Ascending aorta (tissue), 2 donors: ENCODE results near the gene ZNF10. TPM values are rescaled to one million over a fixed set of nuclear protein-coding genes. Genes with fewer than 3 reads are reported as not detected.
A peak's percentile ranks its signal among the peaks of the same experiment; 100 is the strongest.

Experiments
- DNase-seq, 2 donors: peaks; one replicate each; pipeline ENCODE4 v3.0.0-alpha.2; 2019; ENCODE audit warnings: low spot score in 2 of 2
- H3K27ac ChIP-seq, 2 donors: fragments of 200-600 bp; sonication (generic); one replicate each; pipeline ENCODE4 v1.5.1; 2016 to 2017; ENCODE audit warnings: mild to moderate bottlenecking in 1 of 2
- H3K27me3 ChIP-seq: fragments of 200-600 bp; sonication (generic); one replicate; pipeline ENCODE4 v1.5.1; 2017
- H3K36me3 ChIP-seq, 2 donors: fragments of 200-600 bp; sonication (generic); one replicate each; pipeline ENCODE4 v1.5.1; 2016
- H3K4me1 ChIP-seq, 2 donors: fragments of 200-600 bp; sonication (generic); one replicate each; pipeline ENCODE4 v1.5.1; 2016 to 2017; ENCODE audit warnings: mild to moderate bottlenecking in 1 of 2
- H3K4me3 ChIP-seq, 2 donors: fragments of 200-600 bp; sonication (generic); one replicate each; pipeline ENCODE4 v1.5.1; 2016 to 2017; ENCODE audit warnings: mild to moderate bottlenecking in 1 of 2
- H3K9me3 ChIP-seq, 2 donors: fragments of 200-600 bp; sonication (generic); one replicate each; pipeline ENCODE4 v1.5.1; 2016
- CTCF ChIP-seq, 3 experiments: fragments of 200-600 bp in 2 of 3; fragments of 450-650 bp in 1 of 3; sonication (generic) in 2 of 3; IDR thresholded peaks; one replicate each; pipeline ENCODE4 v1.5.1; 2016 to 2019; ENCODE audit warnings: antibody characterized with exemption in 3 of 3, mild to moderate bottlenecking in 1 of 3, moderate library complexity in 1 of 3
- intact Hi-C: fragments of 100-400 bp; cut with DNase I; formaldehyde crosslinking; loops from one replicate; pipeline ENCODE4 v1.15.1; 2023
- total RNA-seq: library from RNA; depleted of rRNA; stranded (reverse); fragments of >200 nt; gene quantifications from one replicate; pipeline ENCODE4 v1.1.0, GENCODE V29; 2016

ZNF10 gene
- total RNA-seq, result 3.8 TPM

GRCh38 chr12:133130038-133130807 is at the start of gene ZNF10, which contains the start of gene ZNF891:
Gene ZNF10, plus strand, starts transcription at chr12:133130627. Its CDS starts 13,866 bp downstream, at chr12:133144493.
Gene ZNF891, minus strand, starts transcription at chr12:133130274. Its CDS starts 8,356 bp downstream, at chr12:133121918.
- Histone ChIP-seq H3K4me1 (peaks cover 0 to 7% of the 10 kb centered on the region in 2 donors), H3K36me3 (peaks cover 26 to 57% of the 10 kb centered on the region in 2 donors), H3K27me3 (no peaks in the 10 kb centered on the region), H3K4me3 (peak within 1 kb of the TSS; percentile 90 to 94), H3K27ac (peak within 1 kb of the TSS; percentile 89 to 93), H3K9me3 (peaks cover 57 to 81% of the 10 kb centered on the region in 2 donors)
- intact Hi-C loops, result loop anchor here (1.0 to 2.0 kb wide), 6 partner anchors 50 to 301 kb away; partner anchors contain the start of genes GOLGA3, ZNF140, ZNF26 and ZNF268
- DNase-seq, result peak; percentile 78 to 97
- TF ChIP-seq CTCF (IDR thresholded peaks at IDR 0.05), result peak in 1 of 3 experiments; percentile 3

- intact Hi-C loops, result no loop called here
- Histone ChIP-seq H3K36me3 (peaks cover 34 to 47% of the 10 kb centered on the region in 2 donors), H3K4me1 (no peaks in the 10 kb centered on the region), H3K4me3 (peak overlapping the region; percentile 71 to 91), H3K9me3 (peaks cover 67 to 86% of the 10 kb centered on the region in 2 donors), H3K27ac (peak overlapping the region; percentile 95 to 97), H3K27me3 (no peaks in the 10 kb centered on the region)
- no peak for TF ChIP-seq CTCF (IDR thresholded peaks at IDR 0.05)
- no peak for DNase-seq
These were observed 49.2 kb upstream of the ZNF10 start for GRCh38 chr12:133081159-133081780.

GRCh38 chr12:133083345-133083744 is 47.1 kb upstream of the ZNF10 start:
- TF ChIP-seq CTCF (IDR thresholded peaks at IDR 0.05), result no peak
- no peaks in the 10 kb centered on the region for H3K4me1 ChIP-seq
- no peaks in the 10 kb centered on the region for H3K27me3 ChIP-seq
- H3K4me3 ChIP-seq, result no peak overlapping the region
- peaks cover 74 to 86% of the 10 kb centered on the region in 2 donors for H3K9me3 ChIP-seq
- peaks cover 55 to 68% of the 10 kb centered on the region in 2 donors for H3K36me3 ChIP-seq
- DNase-seq, result no peak
- no peak overlapping the region for H3K27ac ChIP-seq
- intact Hi-C loops, result no loop called here

- H3K36me3 ChIP-seq, result peaks cover 89 to 99% of the 10 kb centered on the region in 2 donors
- intact Hi-C loops, result no loop called here
- TF ChIP-seq CTCF (IDR thresholded peaks at IDR 0.05), result no peak
These were observed 24.8 kb upstream of the ZNF10 start for GRCh38 chr12:133105620-133106019.

GRCh38 chr12:133106253-133106652 is 24.2 kb upstream of the ZNF10 start:
- intact Hi-C loops, result no loop called here
- H3K36me3 ChIP-seq, result peaks cover 84 to 94% of the 10 kb centered on the region in 2 donors
- H3K4me1 ChIP-seq, result no peaks in the 10 kb centered on the region
- H3K4me3 ChIP-seq, result no peak overlapping the region
- no peak for DNase-seq
- no peak for TF ChIP-seq CTCF (IDR thresholded peaks at IDR 0.05)
- no peaks in the 10 kb centered on the region for H3K27me3 ChIP-seq
- H3K27ac ChIP-seq, result no peak overlapping the region
- H3K9me3 ChIP-seq, result peaks cover 99 to 100% of the 10 kb centered on the region in 2 donors

More at GRCh38 chr12:133105620-133106019, 24.8 kb upstream of the ZNF10 start:
- DNase-seq, result no peak
- no peak overlapping the region for H3K4me3 ChIP-seq
- no peak overlapping the region for H3K27ac ChIP-seq
- H3K27me3 ChIP-seq, result no peaks in the 10 kb centered on the region
- peaks cover 99 to 100% of the 10 kb centered on the region in 2 donors for H3K9me3 ChIP-seq
- H3K4me1 ChIP-seq, result no peaks in the 10 kb centered on the region
